HG03442 (cell line): Measurements from ENCODE around the gene TRPV5.

ENCODE experiments used
- ATAC-seq: cut with Tn5 transposase; IDR thresholded peaks from one replicate; pipeline ENCODE4 v1.9.1; 2021; ENCODE audit warnings: mild to moderate bottlenecking, moderate library complexity; ENCODE audit not compliant: unreplicated experiment

Gene TRPV5

GRCh38 chr7:142910481-142910880, 23.1 kb downstream of the TRPV5 start:
- ATAC-seq: no peak

DNA sequence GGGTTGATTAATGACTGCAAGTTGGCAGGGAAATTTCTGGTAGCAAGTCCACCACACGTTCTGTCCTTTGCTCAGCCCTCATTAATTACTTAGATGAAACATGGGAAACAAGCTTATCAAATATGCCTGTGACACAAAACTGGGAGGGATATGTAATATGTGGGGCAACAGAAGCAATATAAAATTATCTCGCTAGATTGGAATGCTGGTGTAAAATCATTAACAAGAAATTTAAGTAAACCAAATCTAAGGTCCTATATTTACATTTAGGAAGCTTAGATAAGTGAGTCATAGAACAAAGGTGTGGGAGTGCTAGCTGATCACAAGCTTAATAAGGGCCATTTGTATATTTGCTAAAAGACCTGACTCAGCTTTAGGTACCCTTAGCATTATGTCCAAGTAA, 23.5 kb downstream of the TRPV5 start:
- no peak for ATAC-seq

DNA sequence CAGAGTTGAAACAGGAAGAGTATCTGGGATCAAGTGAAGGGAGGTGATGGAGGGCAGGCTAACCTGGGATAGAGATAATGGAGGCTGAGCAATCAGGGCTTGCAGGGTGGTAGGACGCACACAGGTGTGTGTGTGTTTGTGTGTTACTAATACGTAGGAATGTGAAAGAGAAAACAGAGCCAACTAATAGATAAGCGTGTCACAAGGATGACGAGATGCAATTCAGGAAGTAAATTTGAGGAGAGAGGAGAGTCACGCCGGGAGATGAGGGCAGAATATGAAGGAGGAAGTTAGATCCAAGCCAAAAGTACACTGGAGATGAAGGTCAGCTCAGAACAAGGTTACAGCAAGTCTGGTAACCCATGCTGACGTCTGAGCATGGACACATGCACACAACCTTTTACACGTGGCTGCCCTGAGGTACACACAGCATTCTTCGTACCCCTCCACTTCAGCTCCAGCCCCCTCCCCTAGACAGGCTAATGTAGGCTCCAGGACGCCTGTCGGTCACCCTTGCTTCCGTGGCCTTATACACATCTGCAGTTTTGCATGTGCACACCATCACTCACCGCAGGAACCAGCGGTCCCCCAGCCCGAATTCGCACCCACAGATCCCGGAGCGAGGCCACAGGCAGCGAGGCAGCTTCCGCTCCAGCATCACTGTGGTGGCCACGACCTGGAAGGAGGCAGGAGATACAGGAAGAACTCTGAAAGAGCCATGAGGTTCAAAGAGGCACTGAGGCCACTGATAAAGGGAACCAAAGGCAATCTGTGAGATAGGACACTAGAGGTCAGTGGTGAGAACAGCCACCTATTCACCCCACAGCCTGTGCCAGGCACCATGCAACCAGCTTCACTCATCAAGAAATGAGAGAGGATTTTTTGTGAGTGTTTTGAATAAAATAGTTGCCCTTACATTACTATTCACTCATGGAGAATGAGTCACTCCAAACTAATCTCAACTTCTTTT, 24.3 kb downstream of the TRPV5 start:
- ATAC-seq: peak; percentile 60

GRCh38 chr7:142908290-142908689, 25.3 kb downstream of the TRPV5 start:
- ATAC-seq: no peak

- no peak for ATAC-seq
Measured at GRCh38 chr7:142906643-142907042, 26.9 kb downstream of the TRPV5 start.

DNA sequence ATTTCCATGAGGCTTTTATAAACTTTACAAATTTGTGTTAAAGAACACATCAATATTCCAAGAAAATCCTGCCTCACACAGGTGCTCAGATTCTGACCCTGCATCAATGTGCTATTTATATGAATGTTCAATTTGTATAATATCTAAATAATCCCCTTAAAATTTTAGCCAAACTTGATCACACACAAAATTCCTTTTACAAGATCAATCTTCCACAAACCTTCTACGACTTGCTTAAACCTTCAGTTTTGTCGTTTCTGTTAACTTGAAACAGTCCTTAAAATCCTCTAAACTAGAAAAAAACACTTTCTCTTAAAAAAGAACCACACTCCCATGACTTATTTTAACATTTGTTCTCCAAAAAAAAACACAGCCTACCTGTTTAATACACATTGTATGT, 27.8 kb downstream of the TRPV5 start:
- no peak for ATAC-seq

GRCh38 chr7:142904128-142904527, 29.4 kb downstream of the TRPV5 start:
- no peak for ATAC-seq

DNA sequence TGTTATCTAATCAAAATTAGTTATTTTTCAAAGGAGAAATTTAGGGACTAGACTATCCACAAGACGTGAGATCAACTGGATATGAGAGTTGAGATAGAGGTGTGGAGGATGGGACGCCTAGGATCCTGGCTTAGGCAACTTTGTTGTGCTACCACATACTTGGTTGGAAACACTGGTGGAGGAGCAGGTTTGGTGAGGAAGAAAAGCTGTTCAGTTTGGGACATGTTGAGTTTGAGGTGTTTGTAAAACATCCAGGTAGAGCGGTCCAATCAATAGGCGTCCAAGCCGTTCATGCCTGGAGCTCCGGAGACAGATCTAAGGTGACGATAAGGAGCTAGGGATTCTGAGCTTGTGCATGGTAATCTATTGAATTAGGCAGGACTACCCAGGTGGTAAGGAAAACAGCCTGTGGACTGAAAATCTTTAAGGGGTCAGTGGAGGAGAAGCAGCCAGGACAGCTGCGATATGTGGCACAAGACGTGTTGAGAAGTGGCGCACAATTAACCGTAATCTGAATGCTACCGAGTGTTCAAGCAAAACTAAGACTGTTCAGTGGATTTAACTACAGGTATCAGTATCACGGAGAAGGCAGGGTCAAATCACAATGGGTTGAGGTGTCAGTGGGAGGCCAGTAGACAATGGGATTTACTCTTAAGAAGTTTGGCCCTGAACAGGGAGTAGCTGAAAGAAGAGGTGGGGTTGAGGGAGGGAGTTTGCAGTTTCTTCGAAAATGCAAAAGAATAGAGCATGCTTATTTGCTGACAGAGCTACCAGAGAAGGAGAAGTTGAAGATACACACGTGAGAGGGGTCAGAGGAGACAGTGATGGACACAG, 31.9 kb downstream of the TRPV5 start:
- no peak for ATAC-seq

DNA sequence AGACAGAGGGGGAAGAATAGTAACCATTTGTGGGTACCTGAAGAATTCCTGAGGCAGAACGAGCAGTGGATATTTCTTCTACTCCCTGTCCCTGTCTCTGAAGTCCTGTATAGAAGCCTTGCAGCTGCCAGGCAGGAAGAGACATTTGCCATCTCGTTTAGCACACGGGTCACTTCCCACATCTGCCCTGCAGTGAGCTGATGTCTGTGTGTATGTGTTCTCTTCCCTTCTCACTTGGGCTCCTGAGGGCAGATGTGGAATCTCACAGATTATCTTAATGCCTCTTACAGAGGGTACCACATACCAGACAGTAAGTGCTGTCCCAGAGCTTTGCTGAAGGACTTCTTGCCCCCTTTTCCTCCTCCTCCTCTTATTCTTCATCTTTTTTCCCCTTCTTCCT, 33.9 kb downstream of the TRPV5 start:
- ATAC-seq: no peak

DNA sequence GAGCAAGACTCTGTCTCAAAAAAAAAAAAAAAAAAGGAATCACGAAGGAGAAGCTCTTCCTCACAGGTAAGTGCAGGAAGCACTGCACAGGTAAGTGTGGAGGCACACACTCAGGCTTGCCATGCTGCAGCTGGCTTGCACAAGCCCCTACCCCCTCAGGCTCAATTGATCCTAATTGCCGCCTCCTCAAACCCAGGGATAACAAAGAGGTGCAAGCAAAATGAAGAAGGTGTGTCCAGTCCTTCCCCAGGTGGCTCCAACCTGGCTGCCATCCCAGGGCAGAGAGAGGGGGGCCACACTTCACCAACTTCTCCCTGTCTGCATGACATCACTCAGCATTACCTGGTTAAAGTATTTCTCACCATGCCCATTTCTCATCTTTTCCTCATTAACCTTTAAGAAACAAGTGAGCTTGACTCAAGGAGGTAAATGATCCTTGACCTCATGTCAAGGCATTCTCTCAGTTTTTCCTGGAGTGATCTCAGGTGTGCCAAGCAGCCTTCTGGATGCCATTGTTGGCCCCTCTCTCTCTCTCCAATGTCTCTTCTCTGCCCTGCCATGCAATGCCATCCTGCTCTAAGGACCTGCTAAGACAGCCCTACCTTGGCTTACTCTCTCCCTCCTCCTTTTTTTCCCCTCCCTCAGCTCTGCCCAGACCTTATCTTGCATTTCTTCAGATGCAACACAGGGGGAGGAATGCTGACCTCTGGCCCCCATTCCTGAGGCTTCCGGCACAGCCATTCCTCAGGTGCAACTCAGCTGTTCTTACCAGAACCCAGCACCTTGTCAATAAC, 35.0 kb downstream of the TRPV5 start:
- no peak for ATAC-seq

GRCh38 chr7:142897691-142898090, 35.9 kb downstream of the TRPV5 start:
- no peak for ATAC-seq

DNA sequence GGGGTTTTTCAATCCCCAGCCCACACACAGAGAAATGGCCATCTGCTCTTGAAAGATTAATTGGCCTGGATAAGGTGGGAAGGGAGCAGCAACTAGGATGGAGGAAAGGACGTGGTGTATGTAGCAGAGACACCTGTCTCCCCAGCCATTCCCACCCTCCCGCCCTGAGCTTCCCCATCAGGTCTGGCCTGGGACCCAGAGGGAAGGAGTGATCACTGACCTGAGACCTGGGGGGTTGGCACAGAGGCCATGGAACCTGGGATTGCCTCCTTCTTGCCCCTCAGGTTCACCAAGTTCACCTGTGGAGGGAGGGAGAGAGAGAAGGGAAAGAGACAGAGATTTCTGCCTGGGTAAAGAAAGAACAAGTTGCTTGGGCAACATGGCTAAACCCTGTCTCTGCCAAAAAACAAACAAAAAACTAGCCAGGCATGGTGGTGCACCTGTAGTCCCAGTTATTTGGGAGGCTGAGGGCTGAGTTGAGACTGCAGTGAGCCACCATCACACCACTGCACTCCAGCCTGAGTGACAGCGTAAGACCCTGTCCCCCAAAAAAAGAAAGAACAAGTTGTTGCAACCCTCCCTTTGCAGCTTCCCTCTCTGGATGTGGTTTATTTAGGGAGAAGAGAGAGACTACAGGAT, 36.7 kb downstream of the TRPV5 start:
- ATAC-seq: no peak

DNA sequence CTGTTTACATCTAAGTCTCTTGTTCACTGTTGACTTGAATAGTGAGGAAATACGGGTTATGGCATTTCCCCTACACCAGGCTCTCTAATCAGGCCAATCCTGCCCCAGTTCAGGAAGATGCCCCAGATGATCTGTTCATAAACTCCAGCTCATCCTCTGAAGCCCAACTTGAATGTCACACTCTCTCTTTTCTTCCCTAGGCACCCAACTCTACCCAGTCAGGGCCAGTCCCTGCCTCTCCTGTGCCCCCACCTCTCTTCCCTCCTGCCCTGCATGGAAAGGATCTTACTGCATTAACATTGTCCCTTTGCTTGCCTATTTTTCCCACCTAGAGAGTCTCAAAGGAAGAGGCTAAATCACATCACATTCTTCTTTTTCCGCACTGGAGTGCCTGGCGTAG, 37.4 kb downstream of the TRPV5 start:
- ATAC-seq: no peak

DNA sequence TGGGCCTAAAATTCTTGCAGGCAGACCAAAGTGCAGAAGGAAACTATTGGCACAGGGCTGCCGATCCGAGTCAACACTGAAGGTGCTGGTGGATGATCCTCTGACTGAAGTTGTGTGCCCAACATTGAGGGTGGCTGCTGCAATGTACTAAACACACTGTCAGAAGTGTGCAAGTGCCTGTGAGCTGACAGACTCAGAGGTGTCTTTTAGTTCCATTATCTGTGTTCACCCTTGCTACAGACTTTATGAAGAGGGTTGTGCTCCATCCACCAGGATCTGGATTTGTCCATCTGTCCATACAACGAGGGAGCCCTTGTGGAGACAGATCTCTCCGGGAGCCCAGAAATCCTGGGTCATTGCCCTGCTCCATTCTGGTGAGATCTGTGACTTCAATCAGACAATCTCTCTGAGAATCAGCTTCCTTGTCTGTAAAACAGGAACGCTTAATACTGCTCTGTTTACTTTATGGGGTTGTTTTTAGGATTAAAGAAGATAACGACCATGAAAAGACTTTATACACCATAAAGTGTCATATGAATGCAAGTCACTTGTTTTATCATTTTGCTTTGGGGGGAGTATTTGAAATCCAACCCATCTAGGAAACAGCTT, 38.5 kb downstream of the TRPV5 start:
- no peak for ATAC-seq

- no peak for ATAC-seq
Measured at GRCh38 chr7:142894112-142894984, 39.2 kb downstream of the TRPV5 start.

- ATAC-seq: no peak
Measured at GRCh38 chr7:142892951-142893350, 40.6 kb downstream of the TRPV5 start.

DNA sequence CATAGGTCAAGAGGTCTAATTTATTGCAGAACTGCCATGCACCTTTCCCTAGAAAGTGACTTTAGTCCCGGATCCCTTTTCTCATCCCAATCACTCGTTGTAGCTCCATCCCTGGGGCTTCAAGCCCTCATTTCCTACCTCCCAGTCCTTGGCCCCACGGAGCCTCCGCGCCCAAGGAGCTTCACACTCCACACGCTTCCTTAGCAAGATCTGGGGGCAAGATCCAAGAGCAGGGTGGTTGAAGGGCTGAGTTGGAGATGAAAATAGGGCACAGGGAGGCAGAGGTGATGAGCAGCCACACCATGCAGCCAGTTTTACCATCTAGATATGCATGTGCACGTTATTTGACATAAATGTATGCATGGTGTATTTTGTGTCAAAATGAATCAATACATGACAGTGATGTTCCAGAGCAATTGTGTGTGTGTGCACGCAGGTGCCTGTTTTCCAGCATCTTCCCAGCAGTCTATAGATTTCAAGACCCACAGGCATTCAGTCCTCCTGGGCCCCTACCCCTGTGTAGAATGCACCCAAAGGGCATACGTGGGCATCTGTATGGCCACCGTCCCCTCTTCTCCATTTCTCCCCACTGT, 42.0 kb downstream of the TRPV5 start:
- no peak for ATAC-seq

GRCh38 chr7:142890874-142891485, 42.6 kb downstream of the TRPV5 start:
- ATAC-seq: no peak
